HG02759 (cell line): ENCODE measurements around the gene GOLGA6L2.
"Not testable (repeated sequence)": the region's sequence is repeated elsewhere in the genome, so short reads cannot be mapped to it uniquely, and the experiment has no call there.

Experiments
- ATAC-seq: cut with Tn5 transposase; IDR thresholded peaks from one replicate; pipeline ENCODE4 v1.9.1; 2021; ENCODE audit warnings: mild to moderate bottlenecking, moderate library complexity; ENCODE audit not compliant: unreplicated experiment

GOLGA6L2 gene

DNA sequence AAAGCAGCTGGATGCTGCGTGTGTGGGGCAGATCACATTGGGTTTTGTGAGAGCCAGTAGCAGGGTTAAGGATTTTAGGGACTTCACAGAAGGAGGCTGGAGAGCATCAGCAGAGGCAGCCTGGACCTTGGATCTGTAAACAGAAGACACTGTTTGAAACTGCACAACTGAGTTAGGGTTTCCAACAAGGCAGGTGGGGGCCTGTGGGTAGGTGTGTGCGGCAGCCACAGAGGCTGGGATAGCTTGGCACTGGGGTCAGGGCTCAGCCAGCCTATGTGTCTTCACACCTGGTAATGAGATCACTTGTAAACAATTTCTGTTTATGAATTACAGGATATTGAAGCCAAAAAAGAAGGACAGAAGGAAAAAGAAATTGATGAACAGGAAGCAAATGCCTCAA, 12.3 kb downstream of the GOLGA6L2 start:
- ATAC-seq, result not testable (repeated sequence)

- ATAC-seq, result not testable (repeated sequence)
Measured at GRCh38 chr15:23425327-23425726, 21.7 kb downstream of the GOLGA6L2 start.

DNA sequence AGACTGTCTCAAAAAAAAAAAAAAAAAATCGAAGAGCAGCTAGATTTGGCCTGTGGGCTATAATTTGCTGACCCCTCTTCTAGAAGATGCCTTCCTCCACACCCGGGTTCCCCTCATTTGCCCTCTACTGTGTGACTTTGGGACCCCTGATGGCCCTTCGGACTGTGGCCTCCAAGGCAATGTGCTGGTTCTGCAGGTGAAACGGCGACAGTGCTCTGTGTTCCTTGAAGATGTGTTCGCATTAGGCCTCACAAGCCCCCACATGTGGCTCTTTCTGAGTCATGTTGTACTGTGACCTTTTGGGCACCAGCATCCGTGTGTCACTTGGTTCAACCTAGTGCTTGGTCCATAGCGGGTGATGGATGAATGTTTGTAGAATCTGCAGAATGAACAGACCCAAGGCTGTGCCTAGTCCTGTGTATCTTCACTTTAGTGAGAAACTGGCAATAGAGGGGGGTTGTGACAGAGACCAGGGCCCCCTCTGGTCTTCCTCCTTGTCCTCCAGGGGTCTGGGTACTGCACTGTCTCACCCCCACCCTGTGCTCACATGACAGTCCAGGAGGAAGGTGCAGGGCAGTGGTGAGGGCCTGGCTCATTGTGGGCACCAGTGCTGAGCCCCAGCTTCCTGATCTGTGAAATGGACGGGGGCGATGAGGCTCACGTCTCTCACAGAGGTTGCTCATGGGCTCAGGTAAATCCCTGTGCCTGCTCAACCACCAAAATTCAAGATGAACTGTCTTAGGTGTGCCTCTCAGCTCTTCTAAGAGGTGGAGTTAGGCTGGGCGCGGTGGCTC, 22.7 kb downstream of the GOLGA6L2 start:
- ATAC-seq, result no peak

- ATAC-seq, result no peak
Measured at GRCh38 chr15:23422946-23423708, 23.9 kb downstream of the GOLGA6L2 start.

GRCh38 chr15:23422099-23422945, 24.7 kb downstream of the GOLGA6L2 start:
- no peak for ATAC-seq

- no peak for ATAC-seq
Measured at GRCh38 chr15:23420806-23421575, 26.1 kb downstream of the GOLGA6L2 start.

DNA sequence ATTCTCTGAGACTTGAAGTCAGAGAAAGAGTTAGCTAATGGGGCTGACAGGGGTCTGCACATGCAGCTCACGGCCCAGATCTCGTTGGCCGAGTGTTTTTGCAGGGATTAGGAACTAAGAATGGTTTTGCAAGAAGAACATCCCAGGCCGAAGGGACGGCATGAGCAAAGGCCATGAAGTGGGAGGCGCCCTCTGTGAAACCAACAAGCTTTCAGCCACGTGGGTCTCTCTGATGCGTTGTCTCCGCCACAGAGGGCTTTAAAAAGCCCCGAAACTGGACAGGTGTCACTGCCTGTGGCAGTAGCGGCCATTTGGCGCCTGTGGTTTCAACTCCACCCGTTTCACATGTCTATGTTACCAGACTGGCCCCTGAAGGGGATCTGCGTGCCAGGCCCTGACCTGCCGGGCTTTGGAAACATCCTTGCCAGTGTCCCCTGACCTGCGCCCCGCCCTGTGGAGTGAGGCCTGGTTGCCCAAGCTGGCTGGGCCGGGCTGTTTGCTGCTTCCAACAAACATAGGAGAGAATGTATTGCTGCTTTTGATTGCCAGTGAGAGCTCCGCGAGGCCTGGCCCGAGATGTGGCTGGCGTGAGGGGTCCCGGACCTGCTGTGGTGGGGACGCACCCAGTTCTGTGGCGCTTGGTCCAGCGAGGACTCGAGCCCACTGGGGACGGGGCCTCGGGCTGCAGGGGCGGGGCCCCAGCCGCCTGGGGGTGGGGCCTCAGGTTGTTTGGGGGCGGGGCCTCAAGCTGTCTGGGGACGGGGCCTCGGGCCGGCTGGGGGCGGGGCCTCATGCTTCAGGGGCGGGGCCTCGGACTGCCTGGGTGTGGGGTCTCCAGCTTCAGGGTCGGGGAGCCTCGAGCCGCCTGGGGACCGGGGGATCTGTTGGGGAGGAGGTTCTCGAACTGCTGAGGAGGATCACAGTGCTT, 30.4 kb downstream of the GOLGA6L2 start:
- ATAC-seq, result no peak

DNA sequence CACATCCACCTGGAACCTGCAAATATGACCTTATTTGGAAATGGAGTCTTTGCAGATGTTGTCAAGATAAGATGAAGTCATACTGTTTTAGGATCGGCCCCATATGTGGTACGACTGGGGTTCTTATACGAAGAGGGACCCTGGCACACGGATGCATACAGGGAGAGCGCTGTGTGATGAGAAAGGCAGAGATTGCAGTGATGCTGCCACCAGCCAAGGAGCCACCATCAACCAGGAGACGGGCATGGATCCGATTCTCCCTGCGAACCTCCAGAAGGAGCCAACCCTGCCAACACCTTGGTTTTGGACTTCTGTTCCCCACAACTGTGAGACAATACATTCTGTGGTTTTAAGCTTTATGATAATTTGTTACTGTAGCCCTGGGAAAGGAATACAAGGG, 31.2 kb downstream of the GOLGA6L2 start:
- ATAC-seq, result not testable (repeated sequence)

DNA sequence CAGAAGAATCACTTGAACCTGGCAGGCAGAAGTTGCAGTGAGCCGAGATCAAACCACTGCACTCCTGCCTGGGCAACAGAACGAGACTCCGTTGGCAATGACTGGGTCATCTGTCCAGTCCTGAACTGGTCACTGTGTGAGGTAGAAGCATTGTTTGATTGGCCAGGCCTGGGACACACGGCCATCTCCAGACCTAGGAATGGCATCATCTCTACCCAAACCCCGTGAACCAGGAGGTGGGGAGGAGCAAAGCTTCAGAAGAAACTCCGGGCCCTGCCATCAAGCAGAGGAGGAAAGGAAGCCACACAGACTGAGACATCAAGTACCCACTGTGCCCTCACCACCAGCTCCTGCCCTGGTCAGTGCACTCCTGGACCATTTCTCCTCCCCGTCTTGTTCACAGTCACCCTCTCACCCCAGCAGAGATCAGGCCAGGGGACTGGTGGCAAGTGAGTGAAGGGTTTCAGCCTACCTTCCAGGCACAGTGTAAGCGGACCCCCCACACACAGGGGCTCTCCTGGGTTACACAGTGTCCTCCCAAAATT, 31.6 kb downstream of the GOLGA6L2 start:
- ATAC-seq, result no peak

GRCh38 chr15:23412881-23413600, 34.0 kb downstream of the GOLGA6L2 start:
- not testable (repeated sequence) for ATAC-seq

GRCh38 chr15:23411841-23412240, 35.2 kb downstream of the GOLGA6L2 start:
- ATAC-seq, result no peak

DNA sequence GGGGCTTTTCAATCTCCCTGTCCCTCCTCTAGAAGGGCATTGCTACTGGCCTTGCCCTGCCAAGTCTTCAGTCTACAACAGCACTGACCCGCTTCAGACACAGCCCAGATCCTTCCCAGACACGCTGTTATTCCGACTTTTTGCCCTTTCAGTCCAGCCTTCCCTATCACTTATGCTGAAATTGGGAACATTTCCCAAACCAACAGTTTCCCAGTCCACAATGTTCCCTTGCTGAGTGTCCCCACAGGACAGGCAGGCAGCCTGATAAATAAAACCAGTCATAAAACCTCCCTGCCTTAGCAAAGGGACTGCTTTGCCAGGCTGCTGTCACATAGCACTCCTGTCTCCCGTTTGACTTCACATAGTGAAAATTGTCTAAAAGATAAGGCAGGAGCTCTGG, 43.5 kb downstream of the GOLGA6L2 start:
- no peak for ATAC-seq

DNA sequence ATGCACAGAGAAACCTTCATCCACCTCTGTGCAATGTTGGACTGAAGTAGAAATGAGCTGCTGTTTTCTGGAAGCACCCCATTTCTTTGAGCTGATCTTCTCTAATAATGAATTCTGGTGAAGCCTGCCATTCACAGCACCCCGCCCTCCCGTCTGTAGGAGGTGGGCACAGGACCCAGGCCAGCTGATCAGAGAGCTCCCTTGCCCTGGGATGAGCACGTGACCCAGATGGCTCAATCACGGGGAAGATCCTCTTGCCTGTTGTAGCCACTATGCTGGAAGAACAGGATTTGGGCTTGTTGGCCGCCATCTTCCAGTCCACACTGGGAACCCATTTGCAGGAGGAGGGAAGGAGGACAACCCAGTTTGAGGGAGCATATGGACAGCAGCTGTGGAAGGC, 44.5 kb downstream of the GOLGA6L2 start:
- no peak for ATAC-seq

DNA sequence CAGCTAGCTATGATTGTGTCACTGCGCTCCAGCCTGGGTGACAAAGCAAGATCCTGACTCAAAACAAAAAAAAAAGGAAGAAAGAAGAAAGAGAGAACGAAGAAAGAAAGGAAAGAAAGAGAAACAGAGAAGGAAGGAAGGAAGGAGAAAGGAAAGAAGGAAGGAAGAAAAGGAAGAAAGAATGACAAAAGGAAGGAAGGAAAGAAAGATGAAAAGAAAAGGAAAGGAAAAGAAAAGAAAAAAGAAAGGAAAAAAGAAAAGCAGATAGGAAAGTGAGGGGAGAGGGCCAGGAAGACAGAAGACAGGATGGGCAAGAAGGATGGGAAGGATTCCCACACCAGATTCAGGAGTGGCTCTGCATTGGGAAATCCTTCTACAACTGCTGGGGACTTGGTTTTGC, 44.9 kb downstream of the GOLGA6L2 start:
- ATAC-seq, result no peak

- ATAC-seq, result no peak
Measured at GRCh38 chr15:23401627-23402026, 45.4 kb downstream of the GOLGA6L2 start.

GRCh38 chr15:23399207-23399606, 47.8 kb downstream of the GOLGA6L2 start:
- not testable (repeated sequence) for ATAC-seq

DNA sequence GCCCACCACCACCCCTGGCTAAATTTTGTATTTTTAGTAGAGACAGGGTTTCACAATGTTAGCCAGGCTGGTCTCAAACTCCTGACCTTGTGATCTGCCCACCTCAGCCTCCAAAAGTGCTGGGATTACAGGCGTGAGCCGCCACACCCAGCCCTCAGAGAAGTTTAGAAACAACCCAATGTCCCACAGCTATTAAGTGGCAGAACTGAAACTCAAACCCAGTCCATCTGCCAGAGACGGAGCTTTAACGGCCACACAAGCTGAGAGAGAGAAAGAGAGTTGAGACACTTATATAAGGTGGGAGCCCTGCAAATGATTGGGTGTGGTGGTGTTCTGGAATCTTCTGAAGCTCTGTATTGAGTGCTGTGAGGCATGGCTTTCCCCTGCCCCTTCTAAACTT, 48.7 kb downstream of the GOLGA6L2 start:
- ATAC-seq, result not testable (repeated sequence)

GRCh38 chr15:23397779-23398178, 49.3 kb downstream of the GOLGA6L2 start:
- no peak for ATAC-seq
